OCI-LY1 (cell line): ENCODE results near the gene NDUFAF2.

Source experiments
- H2AFZ ChIP-seq: fragments of 200-600 bp; sonication (generic), shearing (Covaris generic); 2 replicates; pipeline ENCODE4 v1.6.0; 2014; ENCODE audit warnings: antibody characterized with exemption, mild to moderate bottlenecking, low read length
- H3F3A ChIP-seq: fragments of 200-600 bp; sonication (generic), shearing (Covaris generic); 2 replicates; pipeline ENCODE4 v1.6.0; 2014; ENCODE audit warnings: mild to moderate bottlenecking, antibody characterized with exemption, low read length, moderate library complexity; ENCODE audit not compliant: insufficient read depth
- H3K27ac ChIP-seq: fragments of 200-600 bp; sonication (generic); 2 replicates; pipeline ENCODE4 v1.5.1; 2014; ENCODE audit warnings: low read length, mixed run types, mild to moderate bottlenecking, low read depth; ENCODE audit not compliant: poor library complexity, severe bottlenecking
- H3K27me3 ChIP-seq: fragments of 200-600 bp; sonication (generic); 2 replicates; pipeline ENCODE4 v1.6.0; 2014; ENCODE audit warnings: antibody characterized with exemption, mild to moderate bottlenecking, low read length, moderate library complexity; ENCODE audit not compliant: insufficient read depth
- H3K36me3 ChIP-seq: fragments of 200-600 bp; sonication (generic); 2 replicates; pipeline ENCODE4 v1.6.1; 2014; ENCODE audit warnings: mild to moderate bottlenecking, antibody characterized with exemption, low read length, moderate library complexity, mixed read lengths; ENCODE audit not compliant: insufficient read depth
- H3K4me1 ChIP-seq: fragments of 200-600 bp; sonication (generic); 2 replicates; pipeline ENCODE4 v1.5.1; 2014; ENCODE audit warnings: mild to moderate bottlenecking, low read length, moderate library complexity; ENCODE audit not compliant: insufficient read depth, severe bottlenecking
- H3K4me2 ChIP-seq: fragments of 200-600 bp; sonication (generic), shearing (Covaris generic); 2 replicates; pipeline ENCODE4 v1.6.1; 2014; ENCODE audit warnings: low read length
- H3K4me3 ChIP-seq: fragments of 200-600 bp; sonication (generic); 2 replicates; pipeline ENCODE4 v1.5.1; 2014; ENCODE audit warnings: low read length, low read depth, mild to moderate bottlenecking, mixed read lengths; ENCODE audit not compliant: poor library complexity, severe bottlenecking
- H3K79me2 ChIP-seq: fragments of 200-600 bp; shearing (Covaris generic); 2 replicates; pipeline ENCODE4 v1.6.1; 2016; ENCODE audit warnings: mixed run types, low read length, mixed read lengths; ENCODE audit not compliant: insufficient read depth
- H3K9ac ChIP-seq: fragments of 200-600 bp; sonication (generic), shearing (Covaris generic); 2 replicates; pipeline ENCODE4 v1.6.1; 2014; ENCODE audit warnings: mild to moderate bottlenecking, low read length, mixed read lengths
- H3K9me2 ChIP-seq: fragments of 200-600 bp; sonication (generic), shearing (Covaris generic); 2 replicates; pipeline ENCODE4 v1.6.1; 2014; ENCODE audit warnings: low read depth, mild to moderate bottlenecking, low read length, mixed read lengths
- H3K9me3 ChIP-seq: fragments of 200-600 bp; shearing (Covaris generic); 2 replicates; pipeline ENCODE4 v1.6.1; 2014; ENCODE audit warnings: low read length, mixed read lengths
- H4K20me1 ChIP-seq: fragments of 200-600 bp; sonication (generic), shearing (Covaris generic); 2 replicates; pipeline ENCODE4 v1.6.0; 2016; ENCODE audit warnings: mild to moderate bottlenecking, low read length; ENCODE audit not compliant: insufficient read depth
- EZH2 ChIP-seq: fragments of 200-600 bp; sonication (generic), shearing (Covaris generic); IDR thresholded peaks from 2 replicates; pipeline ENCODE4 v1.8.0; 2017; ENCODE audit warnings: borderline replicate concordance, mixed run types, mild to moderate bottlenecking, antibody characterized with exemption, low read length, moderate library complexity, mixed read lengths
- TF ChIP-seq, protein P1 (sequence below): fragments of 200-600 bp; sonication (generic), shearing (Covaris generic); IDR thresholded peaks from 2 replicates; pipeline ENCODE4 v1.5.1; 2017; ENCODE audit warnings: mild to moderate bottlenecking, antibody characterized with exemption, low read length, moderate library complexity, mixed read lengths

The NDUFAF2 gene

DNA sequence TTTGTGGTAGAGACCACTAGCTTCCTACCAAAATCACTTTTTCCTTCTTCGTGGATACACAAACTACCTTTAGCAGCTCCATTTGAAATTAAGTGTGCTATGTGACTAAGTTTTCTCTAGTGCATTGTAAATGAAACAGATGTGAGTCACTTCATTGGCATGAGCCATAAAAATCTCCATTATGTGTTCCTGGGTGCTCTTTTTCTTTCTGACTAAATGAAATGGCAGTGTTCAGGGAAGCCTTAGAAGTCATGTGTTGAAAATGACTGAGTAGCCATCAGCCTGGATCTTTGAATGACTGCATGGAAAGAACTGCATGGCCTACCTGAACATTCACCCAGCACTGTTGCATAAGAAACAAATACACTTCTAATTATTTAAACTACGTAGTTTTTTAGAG, 107.9 kb downstream of the NDUFAF2 start:
- TF ChIP-seq, protein P1, sequence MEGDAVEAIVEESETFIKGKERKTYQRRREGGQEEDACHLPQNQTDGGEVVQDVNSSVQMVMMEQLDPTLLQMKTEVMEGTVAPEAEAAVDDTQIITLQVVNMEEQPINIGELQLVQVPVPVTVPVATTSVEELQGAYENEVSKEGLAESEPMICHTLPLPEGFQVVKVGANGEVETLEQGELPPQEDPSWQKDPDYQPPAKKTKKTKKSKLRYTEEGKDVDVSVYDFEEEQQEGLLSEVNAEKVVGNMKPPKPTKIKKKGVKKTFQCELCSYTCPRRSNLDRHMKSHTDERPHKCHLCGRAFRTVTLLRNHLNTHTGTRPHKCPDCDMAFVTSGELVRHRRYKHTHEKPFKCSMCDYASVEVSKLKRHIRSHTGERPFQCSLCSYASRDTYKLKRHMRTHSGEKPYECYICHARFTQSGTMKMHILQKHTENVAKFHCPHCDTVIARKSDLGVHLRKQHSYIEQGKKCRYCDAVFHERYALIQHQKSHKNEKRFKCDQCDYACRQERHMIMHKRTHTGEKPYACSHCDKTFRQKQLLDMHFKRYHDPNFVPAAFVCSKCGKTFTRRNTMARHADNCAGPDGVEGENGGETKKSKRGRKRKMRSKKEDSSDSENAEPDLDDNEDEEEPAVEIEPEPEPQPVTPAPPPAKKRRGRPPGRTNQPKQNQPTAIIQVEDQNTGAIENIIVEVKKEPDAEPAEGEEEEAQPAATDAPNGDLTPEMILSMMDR, result no peak
- TF ChIP-seq EZH2, result no peak
- H3K36me3 ChIP-seq, result no peaks in the 10 kb centered on the region
- H3K27ac ChIP-seq, result no peak overlapping the region
- H3K27me3 ChIP-seq, result no peaks in the 10 kb centered on the region
- H3K4me2 ChIP-seq, result no peak overlapping the region
- no peak overlapping the region for H3K9ac ChIP-seq
- 0 out of 2 replicates have a peak, but pooled peaks cover 3% of the 10 kb centered on the region for H4K20me1 ChIP-seq
- H2AFZ ChIP-seq, result no peak overlapping the region
- no peaks in the 10 kb centered on the region for H3K79me2 ChIP-seq
- H3K4me1 ChIP-seq, result no peaks in the 10 kb centered on the region
- H3F3A ChIP-seq, result no peaks in the 10 kb centered on the region
- no peaks in the 10 kb centered on the region for H3K9me2 ChIP-seq
- no peaks in the 10 kb centered on the region for H3K9me3 ChIP-seq
- H3K4me3 ChIP-seq, result no peak overlapping the region

DNA sequence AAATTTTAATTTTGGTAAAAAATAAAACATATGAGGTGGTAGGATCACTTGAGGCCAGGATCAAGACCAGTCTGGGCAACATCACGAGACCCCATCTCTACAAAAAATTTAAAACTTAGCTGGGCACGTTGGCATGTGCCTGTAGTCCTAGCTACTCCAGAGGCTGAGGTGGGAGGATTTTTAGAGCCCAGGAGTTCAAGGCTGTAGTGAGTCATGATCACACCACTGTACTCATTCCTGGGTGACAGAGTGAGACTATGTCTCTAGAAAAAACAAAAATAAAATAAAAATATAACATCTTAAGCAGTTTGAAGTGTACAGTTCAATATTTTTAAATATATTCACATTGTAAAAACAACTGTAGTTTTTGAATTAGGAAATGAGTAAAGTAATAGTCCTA, 108.9 kb downstream of the NDUFAF2 start:
- H3K27me3 ChIP-seq, result no peaks in the 10 kb centered on the region
- no peaks in the 10 kb centered on the region for H3K4me1 ChIP-seq
- H3K4me2 ChIP-seq, result no peak overlapping the region
- H3K4me3 ChIP-seq, result no peak overlapping the region
- no peak overlapping the region for H3K9ac ChIP-seq
- no peaks in the 10 kb centered on the region for H3K36me3 ChIP-seq
- H3K27ac ChIP-seq, result no peak overlapping the region
- H3F3A ChIP-seq, result no peaks in the 10 kb centered on the region
- H3K9me2 ChIP-seq, result no peaks in the 10 kb centered on the region
- no peak overlapping the region for H2AFZ ChIP-seq
- no peaks in the 10 kb centered on the region for H3K79me2 ChIP-seq
- no peaks in the 10 kb centered on the region for H3K9me3 ChIP-seq
- H4K20me1 ChIP-seq, result 0 out of 2 replicates have a peak, but pooled peaks cover 3% of the 10 kb centered on the region
- TF ChIP-seq EZH2, result no peak
- TF ChIP-seq, protein P1, result no peak

DNA sequence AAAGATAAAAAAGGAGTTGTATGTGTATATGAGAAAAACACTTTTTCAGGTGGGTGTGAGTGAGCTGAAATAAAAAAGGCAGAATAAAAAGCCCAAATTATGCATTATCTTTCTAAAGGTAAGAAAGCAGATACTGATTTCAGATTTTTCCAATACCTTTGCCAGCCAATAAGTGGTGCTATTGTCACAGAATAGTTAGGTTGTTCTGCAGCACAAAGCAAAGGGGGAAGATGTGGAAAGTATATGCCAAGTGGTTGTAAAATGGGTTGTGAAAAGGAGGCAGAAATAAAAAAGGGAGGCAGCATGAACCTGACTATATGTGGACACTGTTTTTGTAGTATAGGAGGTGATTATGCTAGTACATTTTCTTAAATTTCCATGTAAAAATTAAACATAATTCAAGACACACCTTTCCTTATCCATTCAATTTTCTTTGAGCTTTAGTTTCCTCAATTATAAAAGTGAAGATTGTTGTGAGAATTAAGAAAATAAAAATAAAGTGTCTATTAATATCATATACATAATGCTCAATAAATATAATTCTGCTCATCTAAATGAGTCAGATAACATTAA, 110.5 kb downstream of the NDUFAF2 start:
- Histone ChIP-seq H3K27ac (no peak overlapping the region), H3K27me3 (no peaks in the 10 kb centered on the region), H3K79me2 (no peaks in the 10 kb centered on the region), H3K4me2 (no peak overlapping the region), H3K9me3 (no peaks in the 10 kb centered on the region), H3K4me1 (no peaks in the 10 kb centered on the region), H4K20me1 (0 out of 2 replicates have a peak, but pooled peaks cover 3% of the 10 kb centered on the region), H3F3A (no peaks in the 10 kb centered on the region), H3K9me2 (no peaks in the 10 kb centered on the region), H2AFZ (no peak overlapping the region), H3K9ac (no peak overlapping the region), H3K4me3 (no peak overlapping the region), H3K36me3 (no peaks in the 10 kb centered on the region)
- TF ChIP-seq EZH2, result no peak
- TF ChIP-seq, protein P1, result peak; percentile 74
